GM18951 (cell line): Measurements from ENCODE around the gene P2RY2.
"Not testable (repeated sequence)": the region's sequence is repeated elsewhere in the genome, so short reads cannot be mapped to it uniquely, and the experiment has no call there.

ENCODE experiments used
- POLR2A ChIP-seq: IDR thresholded peaks from 4 replicates; pipeline ENCODE4 v1.6.1; 2011; ENCODE audit warnings: mild to moderate bottlenecking; ENCODE audit not compliant: insufficient read length, insufficient read depth; ENCODE audit errors: extremely low read depth
- in situ Hi-C: fragments of 300-500 bp; cut with MboI; formaldehyde crosslinking; loops from one replicate; pipeline ENCODE4 v1.12.0; 2022; ENCODE audit warnings: low sequenced_read_pairs, mixed read lengths, inconsistent platforms; ENCODE audit not compliant: unreplicated experiment

P2RY2 gene

GRCh38 chr11:73229896-73230875, 12.1 kb downstream of the P2RY2 start:
- TF ChIP-seq POLR2A: no peak
- in situ Hi-C loops: no loop called here

GRCh38 chr11:73230931-73231330, 12.8 kb downstream of the P2RY2 start:
- in situ Hi-C loops: no loop called here

GRCh38 chr11:73232487-73232886, 14.4 kb downstream of the P2RY2 start:
- in situ Hi-C loops: not testable (repeated sequence)

More at GRCh38 chr11:73230931-73231330, 12.8 kb downstream of the P2RY2 start:
- no peak for TF ChIP-seq POLR2A

- no peak for TF ChIP-seq POLR2A
- in situ Hi-C loops: no loop called here
Measured at GRCh38 chr11:73233211-73233610, 15.1 kb downstream of the P2RY2 start.

GRCh38 chr11:73233692-73234470, 15.8 kb downstream of the P2RY2 start:
- in situ Hi-C loops: no loop called here
- no peak for TF ChIP-seq POLR2A

GRCh38 chr11:73234471-73235181, 16.5 kb downstream of the P2RY2 start:
- no peak for TF ChIP-seq POLR2A
- in situ Hi-C loops: no loop called here

GRCh38 chr11:73235236-73235786, 17.2 kb downstream of the P2RY2 start:
- no peak for TF ChIP-seq POLR2A
- in situ Hi-C loops: no loop called here

GRCh38 chr11:73236205-73236765, 18.2 kb downstream of the P2RY2 start:
- in situ Hi-C loops: no loop called here
- no peak for TF ChIP-seq POLR2A

- in situ Hi-C loops: no loop called here
Measured at GRCh38 chr11:73236854-73237253, 18.8 kb downstream of the P2RY2 start.

GRCh38 chr11:73237471-73238290, 19.6 kb downstream of the P2RY2 start:
- in situ Hi-C loops: no loop called here
- TF ChIP-seq POLR2A: no peak

More at GRCh38 chr11:73236854-73237253, 18.8 kb downstream of the P2RY2 start:
- no peak for TF ChIP-seq POLR2A

- in situ Hi-C loops: no loop called here
- no peak for TF ChIP-seq POLR2A
Measured at GRCh38 chr11:73239111-73239521, 21.0 kb downstream of the P2RY2 start.
